NT2/D1 (cell line): ENCODE data around the gene XPO6.

Source experiments
- SUZ12 ChIP-seq: IDR thresholded peaks from 2 replicates; pipeline ENCODE4 v1.6.1; 2011; ENCODE audit not compliant: insufficient read length, insufficient read depth; ENCODE audit errors: extremely low read depth
- YY1 ChIP-seq: IDR thresholded peaks from 2 replicates; pipeline ENCODE4 v1.6.1; 2011; ENCODE audit not compliant: insufficient read length, insufficient read depth
- ZNF274 ChIP-seq: IDR thresholded peaks from 2 replicates; pipeline ENCODE4 v1.6.1; 2011; ENCODE audit warnings: mild to moderate bottlenecking, low read depth, low read length

DNA sequence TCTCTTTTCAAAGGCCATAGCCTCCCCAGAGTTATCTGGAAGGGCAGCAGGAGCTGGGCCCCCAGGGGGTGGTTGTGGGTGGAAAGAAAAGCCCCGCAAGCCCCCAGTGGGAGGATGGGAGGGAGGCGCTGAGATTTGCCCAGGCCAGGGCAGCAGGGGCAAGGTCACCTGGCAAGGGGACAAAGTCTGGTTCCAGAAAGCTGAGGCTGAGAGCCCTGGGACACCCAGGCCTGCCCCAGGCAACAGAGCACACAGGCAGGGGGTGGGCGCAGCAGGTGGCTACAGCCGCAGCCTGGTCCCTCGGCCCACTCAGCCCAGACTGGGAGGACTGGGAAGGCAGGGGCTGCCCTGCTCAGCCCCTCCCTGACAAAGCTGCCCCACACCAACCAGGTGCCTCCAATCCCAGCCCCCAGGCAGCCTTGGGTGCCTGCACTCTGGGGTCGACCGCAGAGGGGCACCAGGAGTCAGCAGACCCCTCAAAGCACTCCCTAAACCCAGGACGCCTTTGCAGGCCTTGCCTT, 124.6 kb downstream of the XPO6 start:
- TF ChIP-seq YY1 (no peak), ZNF274 (no peak), SUZ12 (no peak)
